ENCODE data around the gene ILF2.
A peak's percentile ranks its signal among the peaks of the same experiment; 100 is the strongest.

Gene ILF2

DNA sequence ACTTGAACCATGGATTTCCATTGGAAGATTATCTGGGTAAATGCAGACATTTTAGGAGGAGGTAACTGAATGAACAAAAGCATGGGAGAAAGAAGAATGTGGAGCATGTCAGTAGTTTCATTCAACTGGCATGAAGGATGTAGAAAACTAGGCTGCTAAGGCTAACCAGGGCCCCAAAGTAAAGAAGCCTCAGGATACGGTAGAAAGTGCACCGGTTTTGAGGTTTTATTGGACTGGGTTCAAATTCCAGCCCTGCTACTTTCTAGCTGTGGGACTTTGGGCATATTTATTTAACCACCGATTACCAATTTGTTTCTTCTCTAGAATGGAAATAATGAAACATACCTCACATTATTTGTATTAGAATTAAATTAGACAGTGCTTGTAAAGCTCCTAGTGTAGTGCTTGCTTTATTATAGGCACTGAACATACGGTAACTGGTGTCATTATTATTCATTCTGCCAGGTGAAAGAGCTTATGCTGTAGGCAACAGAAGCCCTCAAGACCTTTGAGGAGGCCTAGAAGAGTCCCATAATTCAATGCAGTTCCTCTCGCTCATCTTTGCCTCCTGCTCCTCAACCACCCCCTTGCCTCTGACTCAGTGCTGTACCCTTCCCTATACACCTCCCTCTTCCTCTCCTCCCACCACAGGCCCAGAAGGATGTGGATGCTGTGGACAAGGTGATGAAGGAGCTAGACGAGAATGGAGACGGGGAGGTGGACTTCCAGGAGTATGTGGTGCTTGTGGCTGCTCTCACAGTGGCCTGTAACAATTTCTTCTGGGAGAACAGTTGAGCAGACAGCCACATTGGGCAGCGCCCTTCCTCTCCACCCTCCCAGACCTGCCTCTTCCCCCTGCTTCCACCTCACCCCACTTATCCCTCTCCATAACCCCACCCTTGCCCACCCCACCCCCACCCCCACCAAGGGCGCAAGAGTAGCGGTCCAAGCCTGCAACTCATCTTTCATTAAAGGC is 39.5 kb downstream of the ILF2 start:
- Histone ChIP-seq H3K27ac (ENCODE audit: low read depth, low read length) (no peak overlapping the region), H3K79me1 (ENCODE audit: low read length) (peaks cover under 1% of the 10 kb centered on the region)

DNA sequence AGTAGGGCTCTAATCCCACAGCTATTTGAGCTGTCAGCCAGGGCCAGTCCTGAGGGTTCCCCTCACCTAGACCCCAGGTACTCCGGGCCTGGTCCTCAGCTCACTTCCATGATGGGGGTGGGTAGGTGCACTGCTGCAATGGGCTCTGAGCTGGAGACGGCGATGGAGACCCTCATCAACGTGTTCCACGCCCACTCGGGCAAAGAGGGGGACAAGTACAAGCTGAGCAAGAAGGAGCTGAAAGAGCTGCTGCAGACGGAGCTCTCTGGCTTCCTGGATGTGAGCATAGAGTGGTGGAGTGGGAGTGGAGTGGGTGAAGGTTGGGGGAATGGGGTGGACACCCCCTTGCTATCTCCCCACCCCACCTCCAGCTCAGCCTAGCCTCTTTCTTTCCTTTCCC is 40.4 kb downstream of the ILF2 start:
- Histone ChIP-seq H4K8ac (ENCODE audit: low read depth, low read length) (no peak overlapping the region), H3K4me2 (ENCODE audit: low read length) (no peak overlapping the region), H3K79me1 (ENCODE audit: low read length) (no peaks in the 10 kb centered on the region), H3K27me3 (ENCODE audit: insufficient read depth, low read length, poor library complexity) (no peaks in the 10 kb centered on the region), H3K23ac (ENCODE audit: low read length) (no peak overlapping the region), H3K4me3 (ENCODE audit: low read length) (no peak overlapping the region), H3K4me1 (ENCODE audit: control insufficient read depth, low read depth, low read length) (peaks cover 2% of the 10 kb centered on the region), H3K9ac (ENCODE audit: low read length) (no peak overlapping the region), H2BK120ac (ENCODE audit: low read depth, low read length) (no peak overlapping the region), H4K5ac (ENCODE audit: low read length) (no peak overlapping the region), H2AK5ac (ENCODE audit: low read length) (no peak overlapping the region), H3K4ac (ENCODE audit: low read depth, low read length) (no peak overlapping the region), H3K18ac (ENCODE audit: low read length) (no peak overlapping the region), H3K36me3 (ENCODE audit: control insufficient read depth, insufficient read depth, low read length) (no peaks in the 10 kb centered on the region), H2BK15ac (replicated peaks; ENCODE audit: low read depth) (no peak overlapping the region), H3K27ac (ENCODE audit: low read depth, low read length) (no peak overlapping the region), H2BK5ac (ENCODE audit: low read length) (no peak overlapping the region), H3K56ac (ENCODE audit: low read length) (no peak overlapping the region), H3K79me2 (ENCODE audit: control insufficient read depth, insufficient read depth, low read length) (peaks cover 9% of the 10 kb centered on the region)
- no peak for DNase-seq
- no CpG with 5 or more reads among the region's 7 CpGs for WGBS (ENCODE audit: extremely low coverage, insufficient coverage, low lambda C conversion rate)

More for the DNA sequence above, 39.5 kb downstream of the ILF2 start:
- H3K79me2 ChIP-seq (ENCODE audit: control insufficient read depth, insufficient read depth, low read length), result peaks cover 19% of the 10 kb centered on the region
- no peak overlapping the region for H4K8ac ChIP-seq (ENCODE audit: low read depth, low read length)
- no peak overlapping the region for H3K9ac ChIP-seq (ENCODE audit: low read length)
- no peak overlapping the region for H2BK15ac ChIP-seq (replicated peaks; ENCODE audit: low read depth)
- H3K27me3 ChIP-seq (ENCODE audit: insufficient read depth, low read length, poor library complexity), result no peaks in the 10 kb centered on the region
- peak overlapping the region; percentile 38 for H3K56ac ChIP-seq (ENCODE audit: low read length)
- no peak overlapping the region for H3K18ac ChIP-seq (ENCODE audit: low read length)
- H2AK5ac ChIP-seq (ENCODE audit: low read length), result no peak overlapping the region
- H3K4me2 ChIP-seq (ENCODE audit: low read length), result no peak overlapping the region
- H3K4me3 ChIP-seq (ENCODE audit: low read length), result no peak overlapping the region
- peaks cover 2% of the 10 kb centered on the region for H3K4me1 ChIP-seq (ENCODE audit: control insufficient read depth, low read depth, low read length)
- DNase-seq, result no peak
- H2BK120ac ChIP-seq (ENCODE audit: low read depth, low read length), result no peak overlapping the region
- no peak overlapping the region for H3K23ac ChIP-seq (ENCODE audit: low read length)
- H2BK5ac ChIP-seq (ENCODE audit: low read length), result no peak overlapping the region
- H3K36me3 ChIP-seq (ENCODE audit: control insufficient read depth, insufficient read depth, low read length), result peaks cover under 1% of the 10 kb centered on the region
- H4K5ac ChIP-seq (ENCODE audit: low read length), result no peak overlapping the region
- no CpG with 5 or more reads among the region's 10 CpGs for WGBS (ENCODE audit: extremely low coverage, insufficient coverage, low lambda C conversion rate)
- no peak overlapping the region for H3K4ac ChIP-seq (ENCODE audit: low read depth, low read length)

DNA sequence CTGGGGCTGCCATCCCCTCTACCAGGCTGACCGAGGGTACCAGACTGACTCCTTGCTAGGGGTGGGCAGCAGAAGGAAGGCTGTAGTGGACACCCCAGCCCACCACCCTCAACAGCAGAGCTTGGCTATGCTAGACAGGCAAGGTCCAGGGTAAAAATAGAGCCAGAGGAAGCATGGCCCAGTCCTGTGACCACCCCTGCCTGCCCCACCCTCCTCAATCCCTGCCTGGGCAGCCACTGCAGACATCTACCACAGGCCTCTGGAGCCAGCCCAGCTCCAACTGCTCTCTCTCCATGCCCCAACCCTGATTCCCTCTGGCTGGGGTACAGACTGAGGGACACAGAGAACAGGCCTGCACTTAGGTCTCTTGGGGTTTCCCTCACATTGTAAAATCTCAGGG is 40.8 kb downstream of the ILF2 start:
- Histone ChIP-seq H3K4me3 (ENCODE audit: low read length) (no peak overlapping the region), H3K27me3 (ENCODE audit: insufficient read depth, low read length, poor library complexity) (no peaks in the 10 kb centered on the region), H3K23ac (ENCODE audit: low read length) (no peak overlapping the region), H4K5ac (ENCODE audit: low read length) (no peak overlapping the region), H3K4ac (ENCODE audit: low read depth, low read length) (no peak overlapping the region), H3K56ac (ENCODE audit: low read length) (peak overlapping the region; percentile 44), H4K8ac (ENCODE audit: low read depth, low read length) (no peak overlapping the region), H3K79me1 (ENCODE audit: low read length) (no peaks in the 10 kb centered on the region), H3K9ac (ENCODE audit: low read length) (peak overlapping the region; percentile 25), H2BK120ac (ENCODE audit: low read depth, low read length) (no peak overlapping the region), H2AK5ac (ENCODE audit: low read length) (no peak overlapping the region), H3K18ac (ENCODE audit: low read length) (no peak overlapping the region), H3K4me1 (ENCODE audit: control insufficient read depth, low read depth, low read length) (peaks cover 2% of the 10 kb centered on the region), H2BK15ac (replicated peaks; ENCODE audit: low read depth) (no peak overlapping the region), H3K4me2 (ENCODE audit: low read length) (no peak overlapping the region), H3K27ac (ENCODE audit: low read depth, low read length) (no peak overlapping the region), H3K36me3 (ENCODE audit: control insufficient read depth, insufficient read depth, low read length) (no peaks in the 10 kb centered on the region), H3K79me2 (ENCODE audit: control insufficient read depth, insufficient read depth, low read length) (peaks cover 5% of the 10 kb centered on the region), H2BK5ac (ENCODE audit: low read length) (no peak overlapping the region)
- no peak for DNase-seq
- WGBS (ENCODE audit: extremely low coverage, insufficient coverage, low lambda C conversion rate), result no CpG with 5 or more reads among the region's 1 CpG

DNA sequence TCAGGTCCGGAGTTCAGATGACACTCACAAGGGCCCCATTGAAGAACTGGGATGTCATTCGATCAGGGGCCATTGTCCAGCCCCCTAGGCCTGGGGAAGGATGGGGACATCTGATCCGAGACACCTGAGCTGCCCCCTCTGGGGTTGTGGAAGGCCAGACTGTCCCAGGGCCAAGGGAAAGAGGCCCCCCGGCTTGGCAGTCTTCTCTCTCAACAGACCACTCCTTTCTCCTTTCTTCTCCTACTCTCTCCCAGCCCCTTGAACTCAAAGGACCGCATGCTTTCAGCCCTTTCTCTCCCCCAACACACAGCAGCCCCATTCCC is 41.5 kb downstream of the ILF2 start:
- no peak overlapping the region for H3K23ac ChIP-seq (ENCODE audit: low read length)
- H3K4me3 ChIP-seq (ENCODE audit: low read length), result no peak overlapping the region
- H3K79me2 ChIP-seq (ENCODE audit: control insufficient read depth, insufficient read depth, low read length), result no peaks in the 10 kb centered on the region
- H3K36me3 ChIP-seq (ENCODE audit: control insufficient read depth, insufficient read depth, low read length), result no peaks in the 10 kb centered on the region
- no peaks in the 10 kb centered on the region for H3K27me3 ChIP-seq (ENCODE audit: insufficient read depth, low read length, poor library complexity)
- H2BK120ac ChIP-seq (ENCODE audit: low read depth, low read length), result no peak overlapping the region
- no peak overlapping the region for H3K27ac ChIP-seq (ENCODE audit: low read depth, low read length)
- peaks cover 2% of the 10 kb centered on the region for H3K4me1 ChIP-seq (ENCODE audit: control insufficient read depth, low read depth, low read length)
- H4K8ac ChIP-seq (ENCODE audit: low read depth, low read length), result no peak overlapping the region
- H3K79me1 ChIP-seq (ENCODE audit: low read length), result no peaks in the 10 kb centered on the region
- H4K5ac ChIP-seq (ENCODE audit: low read length), result no peak overlapping the region
- H2BK5ac ChIP-seq (ENCODE audit: low read length), result no peak overlapping the region
- peak overlapping the region; percentile 30 for H3K56ac ChIP-seq (ENCODE audit: low read length)
- no peak overlapping the region for H2BK15ac ChIP-seq (replicated peaks; ENCODE audit: low read depth)
- H3K4me2 ChIP-seq (ENCODE audit: low read length), result no peak overlapping the region
- no peak for DNase-seq
- H3K4ac ChIP-seq (ENCODE audit: low read depth, low read length), result no peak overlapping the region
- no peak overlapping the region for H2AK5ac ChIP-seq (ENCODE audit: low read length)
- no peak overlapping the region for H3K18ac ChIP-seq (ENCODE audit: low read length)
- no peak overlapping the region for H3K9ac ChIP-seq (ENCODE audit: low read length)
- WGBS (ENCODE audit: extremely low coverage, insufficient coverage, low lambda C conversion rate), result no CpG with 5 or more reads among the region's 5 CpGs

DNA sequence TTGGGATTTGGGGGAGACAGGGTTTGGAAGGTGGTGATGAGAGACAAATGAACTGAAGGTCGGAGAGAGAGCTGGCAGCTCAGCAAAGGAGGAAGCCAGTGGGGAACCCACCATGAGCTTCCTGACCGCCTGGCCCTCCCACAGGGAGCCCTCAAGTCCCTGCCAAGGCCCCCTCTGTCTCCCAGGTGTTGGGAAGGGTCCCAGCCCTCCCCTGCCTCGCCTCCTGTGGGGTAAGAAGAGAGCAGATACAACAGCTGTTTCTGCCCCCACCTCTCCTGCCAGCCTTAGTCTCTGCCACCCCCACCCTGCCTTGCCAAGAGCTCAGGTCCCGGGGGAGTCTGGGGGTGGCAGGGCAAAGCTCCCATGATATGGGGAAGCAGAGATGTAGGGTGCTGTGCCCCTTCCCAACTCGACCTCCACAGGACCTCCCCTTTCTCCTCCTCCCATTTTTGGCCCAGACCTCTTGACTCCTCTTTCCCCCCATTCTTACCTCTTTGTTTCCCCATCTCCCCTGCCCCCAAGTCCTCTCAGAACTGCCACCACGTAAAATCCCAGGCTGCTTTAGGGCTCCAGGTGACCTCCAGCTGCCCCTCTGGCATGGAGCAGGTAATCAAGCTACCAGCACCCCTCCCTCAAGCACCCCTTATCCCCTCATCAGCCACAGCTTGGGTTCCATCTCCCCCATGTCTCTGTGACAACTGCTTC is 42.0 kb downstream of the ILF2 start:
- Histone ChIP-seq H3K4me3 (ENCODE audit: low read length) (no peak overlapping the region), H3K4me1 (ENCODE audit: control insufficient read depth, low read depth, low read length) (peaks cover 2% of the 10 kb centered on the region), H2AK5ac (ENCODE audit: low read length) (no peak overlapping the region), H3K4ac (ENCODE audit: low read depth, low read length) (no peak overlapping the region), H3K23ac (ENCODE audit: low read length) (no peak overlapping the region), H3K27ac (ENCODE audit: low read depth, low read length) (no peak overlapping the region), H3K18ac (ENCODE audit: low read length) (no peak overlapping the region), H3K27me3 (ENCODE audit: insufficient read depth, low read length, poor library complexity) (no peaks in the 10 kb centered on the region), H3K79me1 (ENCODE audit: low read length) (no peaks in the 10 kb centered on the region), H2BK5ac (ENCODE audit: low read length) (no peak overlapping the region), H3K9ac (ENCODE audit: low read length) (no peak overlapping the region), H3K56ac (ENCODE audit: low read length) (peak overlapping the region; percentile 52), H4K8ac (ENCODE audit: low read depth, low read length) (no peak overlapping the region), H3K36me3 (ENCODE audit: control insufficient read depth, insufficient read depth, low read length) (no peaks in the 10 kb centered on the region), H3K4me2 (ENCODE audit: low read length) (no peak overlapping the region), H2BK120ac (ENCODE audit: low read depth, low read length) (no peak overlapping the region), H2BK15ac (replicated peaks; ENCODE audit: low read depth) (no peak overlapping the region), H3K79me2 (ENCODE audit: control insufficient read depth, insufficient read depth, low read length) (no peaks in the 10 kb centered on the region), H4K5ac (ENCODE audit: low read length) (no peak overlapping the region)
- DNase-seq, result no peak
- no CpG with 5 or more reads among the region's 6 CpGs for WGBS (ENCODE audit: extremely low coverage, insufficient coverage, low lambda C conversion rate)

Data from mesendoderm (in vitro differentiated cells).